GM19372 (cell line): ENCODE results near the gene NXPE4.
"Not testable (repeated sequence)": the region's sequence is repeated elsewhere in the genome, so short reads cannot be mapped to it uniquely, and the experiment has no call there.

Source experiments
- ATAC-seq: cut with Tn5 transposase; IDR thresholded peaks from one replicate; pipeline ENCODE4 v1.9.1; 2021; ENCODE audit warnings: mild to moderate bottlenecking, low read depth, moderate library complexity; ENCODE audit not compliant: unreplicated experiment

NXPE4 gene

GRCh38 chr11:114595571-114595970 is at the start of gene NXPE4:
Gene NXPE4 (minus strand): TSS chr11:114595786. CDS start chr11:114594759, 1,027 bp downstream.
- ATAC-seq, result no peak

GRCh38 chr11:114639440-114639839 is 43.9 kb upstream of the NXPE4 start:
- not testable (repeated sequence) for ATAC-seq

- not testable (repeated sequence) for ATAC-seq
Observed at GRCh38 chr11:114631445-114631965, 35.9 kb upstream of the NXPE4 start.

DNA sequence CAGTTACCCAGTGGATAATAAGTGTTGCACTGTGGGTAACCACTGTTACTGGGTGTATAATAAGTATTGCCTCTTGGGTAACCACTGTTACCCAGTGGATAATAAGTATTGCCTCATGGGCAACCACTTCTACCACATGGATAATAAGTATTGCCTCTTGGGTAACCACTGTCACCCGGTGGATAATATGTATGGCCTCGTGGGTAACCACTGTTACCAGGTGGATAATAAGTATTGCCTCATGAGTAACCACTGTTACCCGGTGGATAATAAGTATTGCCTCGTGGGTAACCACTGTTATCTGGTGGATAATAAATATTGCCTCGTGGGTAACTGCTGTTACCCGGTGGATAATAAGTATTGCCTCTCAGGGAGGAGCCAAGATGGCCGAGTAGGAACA is 29.7 kb upstream of the NXPE4 start:
- ATAC-seq, result no peak

GRCh38 chr11:114624455-114625207 is 29.0 kb upstream of the NXPE4 start:
- ATAC-seq, result no peak

GRCh38 chr11:114623720-114624119 is 28.1 kb upstream of the NXPE4 start:
- no peak for ATAC-seq

DNA sequence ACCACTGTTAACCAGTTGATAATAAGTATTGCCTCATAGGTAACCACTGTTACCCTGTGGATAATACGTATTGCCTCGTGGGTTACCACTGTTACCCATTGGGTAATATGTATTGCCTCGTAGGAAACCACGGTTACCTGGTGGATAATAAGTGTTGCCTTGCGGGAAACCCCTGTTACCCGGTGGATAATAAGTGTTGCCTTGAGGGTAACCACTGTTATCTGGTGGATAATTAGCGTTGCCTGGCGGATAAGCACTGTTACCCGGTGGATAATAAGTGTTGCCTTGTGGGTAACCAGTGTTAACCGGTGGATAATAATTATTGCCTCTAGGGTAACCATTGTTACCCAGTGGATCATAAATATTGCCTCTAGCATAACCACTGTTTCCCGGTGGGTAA is 27.3 kb upstream of the NXPE4 start:
- ATAC-seq, result no peak

DNA sequence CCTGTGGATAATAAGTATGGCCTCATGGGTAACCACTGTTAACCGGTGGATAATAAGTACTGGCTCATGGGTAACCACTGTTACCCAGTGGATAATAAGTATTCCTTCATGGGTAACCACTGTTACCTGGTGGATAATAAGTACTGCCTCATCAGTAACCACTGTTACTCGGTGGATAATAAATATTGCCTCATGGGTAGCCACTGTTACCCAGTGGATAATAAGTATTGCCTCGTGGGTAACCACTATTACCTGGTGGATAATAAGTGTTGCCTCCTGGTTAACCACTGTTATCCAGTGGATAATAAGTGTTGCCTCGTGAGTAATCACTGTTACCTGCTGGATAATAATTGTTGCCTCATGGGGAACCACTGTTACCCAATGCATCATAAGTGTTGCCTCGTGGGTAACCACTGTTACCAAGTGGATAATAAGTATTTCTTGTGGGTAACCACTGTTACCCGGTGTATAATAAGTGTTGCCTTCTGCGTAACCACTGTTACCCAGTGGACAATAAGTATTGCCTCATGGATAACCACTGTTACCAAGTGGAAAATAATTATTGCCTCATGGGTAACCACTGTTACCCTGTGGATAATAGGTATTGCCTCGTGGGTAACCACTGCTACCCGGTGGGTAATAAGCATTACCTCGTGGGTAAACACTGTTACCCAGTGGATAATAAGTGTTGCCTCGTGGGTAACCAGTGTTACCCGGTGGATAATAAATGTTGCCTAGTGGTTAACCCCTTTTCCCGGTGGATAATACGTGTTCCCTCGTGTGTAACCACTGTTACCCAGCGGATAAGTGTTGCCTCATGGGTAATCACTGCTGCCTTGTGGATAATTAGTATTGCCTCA is 26.6 kb upstream of the NXPE4 start:
- ATAC-seq, result no peak

DNA sequence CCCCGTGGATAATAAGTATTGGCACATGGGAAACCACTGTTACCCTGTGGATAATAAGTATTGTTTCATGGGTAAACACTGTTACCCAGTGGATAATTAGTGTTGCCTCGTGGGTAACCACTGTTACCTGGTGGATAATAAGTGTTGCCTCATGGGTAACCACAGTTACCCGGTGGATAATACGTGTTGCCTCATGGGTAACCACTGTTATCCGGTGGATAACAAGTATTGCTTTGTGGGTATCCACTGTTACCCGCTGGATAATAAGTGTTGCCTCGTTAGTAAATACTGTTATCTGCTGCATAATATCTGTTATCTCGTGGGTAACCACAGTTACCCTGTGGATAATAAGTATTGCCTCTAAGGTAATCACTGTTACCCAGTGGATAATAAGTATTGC is 25.5 kb upstream of the NXPE4 start:
- no peak for ATAC-seq

GRCh38 chr11:114619659-114620173 is 24.1 kb upstream of the NXPE4 start:
- ATAC-seq, result no peak

GRCh38 chr11:114618139-114618538 is 22.6 kb upstream of the NXPE4 start:
- no peak for ATAC-seq

GRCh38 chr11:114617157-114618124 is 21.9 kb upstream of the NXPE4 start:
- no peak for ATAC-seq

DNA sequence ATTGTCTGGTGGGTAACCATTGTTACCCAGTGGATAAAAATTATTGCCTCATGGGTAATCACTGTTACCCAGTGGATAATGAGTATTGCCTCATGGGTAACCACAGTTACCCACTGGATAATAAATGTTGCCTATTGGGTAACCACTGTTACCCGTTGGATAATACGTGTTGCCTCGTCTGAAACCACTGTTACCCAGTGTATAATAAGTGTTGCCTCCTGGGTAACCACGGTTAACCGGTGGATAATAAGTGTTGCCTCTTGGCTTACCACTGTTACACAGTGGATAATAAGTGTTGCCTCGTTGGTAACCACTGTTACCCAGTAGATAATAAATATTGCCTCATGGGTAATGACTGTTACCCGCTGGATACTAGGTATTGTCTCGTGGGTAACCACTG is 20.9 kb upstream of the NXPE4 start:
- no peak for ATAC-seq

DNA sequence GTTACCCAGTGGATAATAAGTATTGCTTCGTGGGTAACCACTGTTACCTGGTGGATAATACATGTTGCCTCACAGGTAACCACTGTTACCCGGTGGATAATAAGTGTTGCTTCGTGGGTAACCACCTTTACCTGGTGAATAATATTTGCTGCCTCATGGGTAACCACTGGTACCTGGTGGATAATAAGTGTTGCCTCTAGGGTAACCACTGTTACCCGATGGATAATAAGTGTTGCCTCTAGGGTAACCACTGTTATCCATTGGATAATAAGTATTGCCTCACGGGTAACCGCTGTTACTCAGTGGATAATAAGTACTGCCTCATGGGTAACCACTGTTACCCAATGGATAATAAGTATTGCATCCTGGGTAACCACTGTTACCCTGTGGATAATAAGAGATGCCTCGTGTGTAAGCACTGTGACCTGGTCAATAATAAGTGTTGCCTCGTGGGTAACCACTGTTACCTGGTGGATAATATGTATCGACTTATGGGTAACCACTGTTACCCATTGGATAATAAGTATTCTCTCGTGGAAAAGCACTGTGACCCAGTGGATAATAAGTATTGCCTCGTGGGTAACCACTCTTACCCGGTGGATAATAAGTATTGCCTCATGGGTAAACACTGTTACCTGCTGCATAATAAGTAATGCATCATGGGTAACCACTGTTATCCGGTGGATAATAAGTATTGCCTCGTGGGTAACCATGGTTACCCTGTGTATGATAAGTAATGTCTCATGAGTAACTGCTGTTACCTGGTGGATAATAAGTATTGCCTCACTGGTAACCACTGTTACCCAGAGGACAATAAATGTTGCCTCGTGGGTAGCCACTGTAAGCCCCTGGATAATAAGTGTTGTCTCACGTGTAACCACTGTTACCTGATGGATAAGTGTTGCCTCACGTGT is 20.1 kb upstream of the NXPE4 start:
- no peak for ATAC-seq

- no peak for ATAC-seq
Observed at GRCh38 chr11:114614127-114614720, 18.6 kb upstream of the NXPE4 start.

DNA sequence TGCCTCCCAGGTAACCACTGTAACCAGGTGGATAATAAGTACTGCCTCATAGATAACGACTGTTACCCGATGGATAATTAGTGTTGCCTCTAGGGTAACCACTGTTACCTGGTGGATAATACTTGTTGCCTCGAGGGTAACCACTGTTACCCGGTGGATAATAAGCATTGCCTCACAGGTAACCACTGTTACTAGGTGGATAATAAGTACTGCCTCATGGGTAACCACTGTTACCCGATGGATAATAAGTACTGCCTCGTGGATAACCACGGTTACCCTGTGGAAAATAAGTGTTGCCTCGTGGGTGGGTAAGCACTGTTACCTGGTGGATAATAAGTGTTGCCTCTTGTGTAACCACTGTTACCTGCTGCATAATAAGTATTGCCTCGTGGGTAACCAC is 17.5 kb upstream of the NXPE4 start:
- not testable (repeated sequence) for ATAC-seq

DNA sequence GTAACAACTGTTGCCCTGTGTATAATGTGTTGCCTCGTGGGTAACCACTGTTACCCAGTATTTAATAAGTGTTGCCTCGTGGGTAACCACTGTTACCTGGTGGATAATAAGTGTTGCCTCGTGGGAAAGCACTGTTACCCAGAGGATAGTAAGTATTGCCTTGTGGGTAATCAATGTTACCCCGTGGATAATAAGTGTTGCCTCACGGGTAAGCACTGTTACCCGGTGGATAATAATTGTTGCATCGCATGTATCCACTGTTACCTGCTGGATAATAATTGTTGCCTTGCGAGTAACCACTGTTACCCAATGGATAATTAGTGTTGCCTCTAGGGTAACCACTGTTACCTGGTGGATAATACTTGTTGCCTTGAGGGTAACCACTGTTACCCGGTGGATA is 17.1 kb upstream of the NXPE4 start:
- no peak for ATAC-seq

DNA sequence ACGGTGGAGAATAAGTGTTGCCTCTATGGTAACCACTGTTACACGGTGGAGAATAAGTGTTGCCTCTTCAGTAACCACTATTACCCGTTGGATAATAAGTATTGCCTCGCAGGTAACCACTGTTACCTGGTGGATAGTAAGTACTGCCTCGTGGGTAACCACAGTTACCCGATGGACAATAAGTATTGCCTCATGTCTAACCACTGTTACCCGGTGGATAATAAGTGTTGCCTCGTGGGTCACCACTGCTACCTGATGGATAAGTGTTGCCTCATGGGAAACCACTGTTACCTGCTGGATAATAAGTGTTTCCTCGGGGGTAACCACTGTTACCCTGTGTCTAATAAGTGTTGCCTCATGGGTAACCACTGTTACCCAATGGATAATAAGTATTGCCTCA is 16.6 kb upstream of the NXPE4 start:
- ATAC-seq, result not testable (repeated sequence)
